COLO668 (cell line): ENCODE results near the gene NT5DC1.

Experiments used
- DNase-seq: peaks from one replicate; lab custom pipeline; 2025; ENCODE audit not compliant: unreplicated experiment; lab: John Stamatoyannopoulos, UW

The NT5DC1 gene

GRCh38 chr6:116189472-116189871 lies 88.8 kb downstream of the NT5DC1 start:
- DNase-seq = no peak

- DNase-seq = no peak
These were observed 89.9 kb downstream of the NT5DC1 start for GRCh38 chr6:116190550-116190949.

- no peak for DNase-seq
These were observed 91.2 kb downstream of the NT5DC1 start for GRCh38 chr6:116191881-116192280.

- DNase-seq = no peak
These were observed 92.1 kb downstream of the NT5DC1 start for GRCh38 chr6:116192786-116193185.

GRCh38 chr6:116196841-116197240 lies 96.2 kb downstream of the NT5DC1 start:
- DNase-seq = no peak

- DNase-seq = no peak
These were observed 100.1 kb downstream of the NT5DC1 start for GRCh38 chr6:116200619-116201249.

GRCh38 chr6:116201538-116201937 lies 100.9 kb downstream of the NT5DC1 start:
- no peak for DNase-seq

- no peak for DNase-seq
These were observed 104.6 kb downstream of the NT5DC1 start for GRCh38 chr6:116205281-116205680.

- DNase-seq = no peak
These were observed 105.7 kb downstream of the NT5DC1 start for GRCh38 chr6:116206231-116206903.

- no peak for DNase-seq
These were observed 107.6 kb downstream of the NT5DC1 start for GRCh38 chr6:116208056-116208785.

GRCh38 chr6:116210316-116210715 lies 109.7 kb downstream of the NT5DC1 start:
- no peak for DNase-seq

GRCh38 chr6:116210750-116211425 lies 110.2 kb downstream of the NT5DC1 start:
- no peak for DNase-seq

GRCh38 chr6:116214681-116215080 lies 114.0 kb downstream of the NT5DC1 start:
- no peak for DNase-seq

- DNase-seq = no peak
These were observed 114.8 kb downstream of the NT5DC1 start for GRCh38 chr6:116215414-116215813.

- no peak for DNase-seq
These were observed 116.4 kb downstream of the NT5DC1 start for GRCh38 chr6:116217069-116217468.

GRCh38 chr6:116218172-116218633 lies 117.5 kb downstream of the NT5DC1 start:
- DNase-seq = no peak

GRCh38 chr6:116218866-116219265 lies 118.2 kb downstream of the NT5DC1 start:
- DNase-seq = no peak

- no peak for DNase-seq
These were observed 120.4 kb downstream of the NT5DC1 start for GRCh38 chr6:116221067-116221466.

- no peak for DNase-seq
These were observed 121.3 kb downstream of the NT5DC1 start for GRCh38 chr6:116221911-116222310.

- DNase-seq = no peak
These were observed 122.7 kb downstream of the NT5DC1 start for GRCh38 chr6:116223355-116223754.

- no peak for DNase-seq
These were observed 128.7 kb downstream of the NT5DC1 start for GRCh38 chr6:116229287-116229913.
